Thyroid gland (tissue), 4 donors: ENCODE measurements around the gene XRCC4.

Experiments used
- POLR2A ChIP-seq, 2 donors: fragments of 450-650 bp; IDR thresholded peaks; one replicate each; pipeline ENCODE4 v1.6.1; 2017; ENCODE audit warnings: antibody characterized with exemption in 2 of 2, mild to moderate bottlenecking in 2 of 2, moderate library complexity in 1 of 2
- TF ChIP-seq, protein P1 (sequence below), 6 experiments: fragments of 200-600 bp in 3 of 6; fragments of 450-650 bp in 3 of 6; sonication (generic) in 3 of 6; IDR thresholded peaks; one replicate each; pipeline ENCODE4 v1.5.1; 2016 to 2019; ENCODE audit warnings: antibody characterized with exemption in 6 of 6, mild to moderate bottlenecking in 2 of 6, inconsistent platforms in 1 of 6, moderate library complexity in 1 of 6

DNA sequence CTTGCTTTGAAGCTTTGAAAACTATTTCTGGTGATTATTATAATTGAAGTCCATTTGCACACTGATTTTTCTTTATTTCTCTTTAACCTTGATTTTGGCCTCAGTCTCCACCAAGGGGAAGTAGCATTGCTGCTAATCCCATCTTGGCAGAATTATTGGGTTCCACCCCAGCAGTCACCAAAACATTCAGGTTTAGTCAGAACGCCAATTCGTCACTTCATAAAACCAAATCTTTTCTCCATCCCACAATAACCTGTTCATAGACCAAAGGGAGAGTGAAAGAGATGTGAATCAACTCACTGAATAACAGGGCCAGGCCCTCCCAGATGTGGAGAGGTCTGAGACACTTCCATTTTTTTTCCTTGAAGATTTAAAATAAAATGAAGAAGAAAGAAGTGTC, 299.1 kb downstream of the XRCC4 start:
- TF ChIP-seq, protein P1, sequence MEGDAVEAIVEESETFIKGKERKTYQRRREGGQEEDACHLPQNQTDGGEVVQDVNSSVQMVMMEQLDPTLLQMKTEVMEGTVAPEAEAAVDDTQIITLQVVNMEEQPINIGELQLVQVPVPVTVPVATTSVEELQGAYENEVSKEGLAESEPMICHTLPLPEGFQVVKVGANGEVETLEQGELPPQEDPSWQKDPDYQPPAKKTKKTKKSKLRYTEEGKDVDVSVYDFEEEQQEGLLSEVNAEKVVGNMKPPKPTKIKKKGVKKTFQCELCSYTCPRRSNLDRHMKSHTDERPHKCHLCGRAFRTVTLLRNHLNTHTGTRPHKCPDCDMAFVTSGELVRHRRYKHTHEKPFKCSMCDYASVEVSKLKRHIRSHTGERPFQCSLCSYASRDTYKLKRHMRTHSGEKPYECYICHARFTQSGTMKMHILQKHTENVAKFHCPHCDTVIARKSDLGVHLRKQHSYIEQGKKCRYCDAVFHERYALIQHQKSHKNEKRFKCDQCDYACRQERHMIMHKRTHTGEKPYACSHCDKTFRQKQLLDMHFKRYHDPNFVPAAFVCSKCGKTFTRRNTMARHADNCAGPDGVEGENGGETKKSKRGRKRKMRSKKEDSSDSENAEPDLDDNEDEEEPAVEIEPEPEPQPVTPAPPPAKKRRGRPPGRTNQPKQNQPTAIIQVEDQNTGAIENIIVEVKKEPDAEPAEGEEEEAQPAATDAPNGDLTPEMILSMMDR (IDR thresholded peaks at IDR 0.05) = no peak
- no peak for TF ChIP-seq POLR2A (IDR thresholded peaks at IDR 0.05)
